ENCODE measurements around the gene USP49.

The USP49 gene

DNA sequence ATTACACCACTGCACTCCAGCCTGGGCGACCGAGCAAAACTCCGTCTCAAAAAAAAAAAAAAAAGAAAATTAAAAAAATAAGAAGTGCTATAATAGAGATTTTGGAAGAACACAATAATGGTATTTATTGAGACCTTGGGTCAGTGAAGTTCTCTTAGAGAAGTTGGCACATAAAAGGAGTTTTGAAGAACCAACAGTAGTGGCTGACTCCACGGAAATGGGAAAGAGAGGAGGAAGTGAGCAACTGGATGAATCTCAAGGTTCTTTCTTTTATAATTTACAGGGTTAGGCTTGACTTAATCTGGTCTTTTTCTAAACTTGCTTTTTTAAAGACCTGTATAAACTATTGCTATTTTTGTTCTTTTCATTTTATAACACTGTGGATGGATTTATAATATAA is 54.8 kb downstream of the USP49 start:
- no peak for TF ChIP-seq ZFX (IDR thresholded peaks at IDR 0.05; ENCODE audit: borderline replicate concordance)
- TF ChIP-seq, protein P1, sequence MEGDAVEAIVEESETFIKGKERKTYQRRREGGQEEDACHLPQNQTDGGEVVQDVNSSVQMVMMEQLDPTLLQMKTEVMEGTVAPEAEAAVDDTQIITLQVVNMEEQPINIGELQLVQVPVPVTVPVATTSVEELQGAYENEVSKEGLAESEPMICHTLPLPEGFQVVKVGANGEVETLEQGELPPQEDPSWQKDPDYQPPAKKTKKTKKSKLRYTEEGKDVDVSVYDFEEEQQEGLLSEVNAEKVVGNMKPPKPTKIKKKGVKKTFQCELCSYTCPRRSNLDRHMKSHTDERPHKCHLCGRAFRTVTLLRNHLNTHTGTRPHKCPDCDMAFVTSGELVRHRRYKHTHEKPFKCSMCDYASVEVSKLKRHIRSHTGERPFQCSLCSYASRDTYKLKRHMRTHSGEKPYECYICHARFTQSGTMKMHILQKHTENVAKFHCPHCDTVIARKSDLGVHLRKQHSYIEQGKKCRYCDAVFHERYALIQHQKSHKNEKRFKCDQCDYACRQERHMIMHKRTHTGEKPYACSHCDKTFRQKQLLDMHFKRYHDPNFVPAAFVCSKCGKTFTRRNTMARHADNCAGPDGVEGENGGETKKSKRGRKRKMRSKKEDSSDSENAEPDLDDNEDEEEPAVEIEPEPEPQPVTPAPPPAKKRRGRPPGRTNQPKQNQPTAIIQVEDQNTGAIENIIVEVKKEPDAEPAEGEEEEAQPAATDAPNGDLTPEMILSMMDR (IDR thresholded peaks at IDR 0.05) = no peak
- H3K27ac ChIP-seq = no peak overlapping the region

DNA sequence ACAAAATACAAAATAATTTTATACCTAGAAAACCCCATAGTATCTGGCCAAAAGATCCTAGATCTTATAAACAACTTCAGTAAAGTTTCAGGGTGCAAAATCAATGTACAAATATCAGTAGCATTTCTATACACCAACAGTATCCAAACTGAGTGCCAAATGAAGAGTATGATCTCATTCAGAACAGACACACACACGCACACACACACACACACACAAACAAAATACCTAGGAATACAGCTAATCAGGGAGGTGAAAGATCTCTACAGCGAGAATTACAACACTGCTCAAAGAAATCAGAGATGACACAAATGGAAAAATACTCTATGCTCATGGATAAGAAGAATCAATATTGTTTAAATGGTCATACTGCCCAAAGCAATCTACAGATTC is 58.5 kb downstream of the USP49 start:
- no peak overlapping the region for H3K27ac ChIP-seq
- TF ChIP-seq, protein P1 (IDR thresholded peaks at IDR 0.05) = no peak
- no peak for TF ChIP-seq ZFX (IDR thresholded peaks at IDR 0.05; ENCODE audit: borderline replicate concordance)

DNA sequence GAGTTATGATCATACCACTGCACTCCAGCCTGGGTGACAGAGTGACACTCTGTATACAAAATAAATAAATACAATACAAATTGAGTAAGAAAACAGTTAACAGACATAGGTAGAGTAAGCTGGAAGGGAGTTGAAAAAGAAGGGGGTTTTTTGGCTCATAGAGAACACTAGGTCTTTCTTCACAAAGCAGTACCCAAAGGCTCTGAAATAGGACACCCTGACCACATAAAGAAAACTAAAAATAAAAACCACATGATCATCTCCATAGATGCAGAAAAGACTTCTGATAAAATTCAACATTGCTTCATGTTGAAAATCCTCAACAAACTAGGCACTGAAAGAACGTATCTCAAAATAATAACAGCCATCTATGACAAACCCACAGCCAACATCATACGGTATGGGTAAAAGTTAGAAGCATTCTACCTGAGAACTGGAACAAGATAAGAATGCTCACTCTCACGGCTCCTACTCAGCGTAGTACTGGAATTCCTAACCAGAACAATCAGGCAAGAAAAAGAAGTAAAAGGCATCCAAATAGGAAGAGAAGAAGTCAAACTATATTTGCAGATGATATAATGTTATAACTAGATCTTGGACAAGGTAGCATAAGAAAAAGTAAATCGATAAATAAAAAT is 59.0 kb downstream of the USP49 start:
- TF ChIP-seq ZFX (IDR thresholded peaks at IDR 0.05; ENCODE audit: borderline replicate concordance) = no peak
- TF ChIP-seq, protein P1 (IDR thresholded peaks at IDR 0.05) = no peak
- H3K27ac ChIP-seq = no peak overlapping the region

DNA sequence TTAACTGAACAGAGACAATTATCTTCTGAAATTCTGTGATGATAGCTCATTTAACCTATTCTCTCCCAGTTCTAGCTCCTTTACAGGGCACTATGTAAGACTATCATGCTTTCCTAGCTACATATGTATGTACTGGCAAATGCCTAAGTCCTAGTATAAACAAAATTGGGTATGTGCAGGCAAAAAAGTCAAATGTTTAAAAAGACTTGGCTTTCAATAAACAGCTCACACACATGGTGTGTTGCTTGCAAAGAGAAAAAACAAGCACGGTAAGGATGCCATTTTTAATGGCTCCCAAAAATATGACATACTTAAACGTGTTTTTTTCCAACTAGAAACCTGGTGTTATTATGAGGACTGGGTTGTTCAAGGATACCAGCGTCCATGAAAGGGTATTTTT is 62.9 kb downstream of the USP49 start:
- no peak overlapping the region for H3K27ac ChIP-seq
- no peak for TF ChIP-seq ZFX (IDR thresholded peaks at IDR 0.05; ENCODE audit: borderline replicate concordance)
- TF ChIP-seq, protein P1 (IDR thresholded peaks at IDR 0.05) = no peak

DNA sequence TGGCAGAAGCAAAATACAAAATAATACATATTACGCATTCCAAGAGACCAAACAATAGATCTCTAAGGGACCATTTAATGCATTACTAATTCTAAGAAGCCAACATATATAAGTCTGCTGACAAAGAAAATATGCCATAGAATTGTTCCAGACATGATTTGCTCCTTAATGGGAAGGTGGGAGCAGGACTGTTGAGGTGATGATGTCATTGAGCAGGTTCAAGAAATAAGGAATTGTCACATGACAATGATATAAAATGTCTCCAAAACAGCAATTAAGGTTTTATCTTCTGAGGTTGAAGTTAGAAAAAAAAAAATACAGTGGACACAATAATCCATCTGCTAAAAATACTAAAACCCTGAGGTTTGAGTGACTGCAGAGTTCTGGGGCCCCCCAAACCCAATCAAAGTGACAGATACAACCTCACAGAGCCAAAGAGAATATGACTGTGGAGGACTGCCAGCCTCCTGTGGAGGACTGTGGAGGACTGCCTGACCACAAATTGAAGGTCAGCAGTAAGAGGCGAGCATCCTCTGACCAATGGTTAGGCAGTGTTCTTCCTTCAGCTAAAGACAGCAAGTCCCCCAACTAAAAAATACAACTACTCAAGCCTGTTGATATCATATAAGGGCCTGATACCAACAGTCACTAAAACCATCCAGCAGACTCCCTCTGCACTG is 68.7 kb downstream of the USP49 start:
- H3K27ac ChIP-seq = no peak overlapping the region
- TF ChIP-seq, protein P1 (IDR thresholded peaks at IDR 0.05) = no peak

DNA sequence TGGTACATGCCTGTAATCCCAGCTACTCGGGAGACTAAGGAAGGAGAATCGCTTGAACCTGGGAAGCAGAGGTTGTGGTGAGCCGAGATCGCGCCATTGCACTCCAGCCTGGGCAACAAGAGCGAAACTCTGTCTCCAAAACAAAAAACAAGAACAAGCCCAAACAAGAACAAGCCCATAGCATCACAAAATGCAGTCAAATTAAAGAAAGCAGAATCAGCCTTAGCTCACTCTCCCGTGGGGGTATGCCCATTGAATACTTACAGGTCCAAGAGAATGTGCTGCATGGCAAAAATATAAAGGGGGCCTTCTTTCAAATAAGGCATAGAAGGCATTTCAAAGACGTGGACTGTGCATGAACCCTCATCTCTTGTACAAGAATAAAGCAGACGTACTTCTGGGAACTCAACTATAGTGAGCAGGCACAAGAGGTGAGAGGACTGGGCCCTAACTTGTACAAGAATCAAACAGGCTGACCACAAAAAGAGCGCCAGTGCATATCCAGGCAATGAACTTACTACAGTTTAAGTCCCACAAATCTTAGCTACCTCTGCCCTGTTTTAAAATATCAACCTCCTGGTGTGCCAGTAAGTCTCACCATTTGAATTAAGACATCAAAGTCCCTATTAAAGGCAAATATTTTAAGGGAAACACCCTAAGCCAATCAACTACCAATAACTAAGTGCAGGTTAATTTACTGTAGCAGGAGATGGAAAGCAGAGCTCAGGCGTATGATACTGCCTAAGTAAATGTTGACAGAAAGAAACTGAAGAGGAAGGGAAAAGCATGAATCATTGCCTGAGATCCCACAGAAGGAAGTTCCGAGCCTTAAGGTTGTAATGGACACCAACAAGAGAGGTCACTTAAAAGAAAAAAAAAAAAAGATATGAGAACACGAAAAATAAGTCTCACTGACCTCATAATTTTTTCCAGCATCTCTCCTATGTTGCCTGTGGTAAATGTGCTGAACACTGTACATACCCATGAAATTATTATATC is 70.3 kb downstream of the USP49 start:
- TF ChIP-seq, protein P1 (IDR thresholded peaks at IDR 0.05) = no peak
- TF ChIP-seq ZFX (IDR thresholded peaks at IDR 0.05; ENCODE audit: borderline replicate concordance) = no peak
- H3K27ac ChIP-seq = no peak overlapping the region

Measured in 22Rv1 (cell line).